ENCODE data around the gene ANKS1A. TPM values are rescaled to one million over a fixed set of nuclear protein-coding genes. Genes with fewer than 3 reads are reported as not detected.
A peak's percentile ranks its signal among the peaks of the same experiment; 100 is the strongest.

ANKS1A gene
- total and polyA plus RNA-seq, 2 of the 4 experiments (the other 2 are of a cell fraction), result 7.2 to 7.5 TPM

GRCh38 chr6:35061651-35062410 lies 172.8 kb downstream of the ANKS1A start:
- Histone ChIP-seq H4K8ac (ENCODE audit: low read depth in 2 of 2, low read length in 2 of 2) (no peak overlapping the region), H2BK5ac (ENCODE audit: low read depth, low read length, poor library complexity, severe bottlenecking) (no peak overlapping the region), H3K4ac (ENCODE audit: low read depth, low read length) (no peak overlapping the region), H3K27ac (ENCODE audit: insufficient read depth, low read length) (no peak overlapping the region), H2AK5ac (ENCODE audit: low read depth, low read length) (no peak overlapping the region), H4K91ac (ENCODE audit: insufficient read depth, low read depth, low read length) (no peak overlapping the region), H3K27me3 (ENCODE audit: control insufficient read depth, insufficient read depth, low read length) (no peaks in the 10 kb centered on the region), H3K9me1 (ENCODE audit: insufficient read depth, low read length) (peaks cover 3% of the 10 kb centered on the region; the same call in 1 of the 2 replicates), H3K4me2 (ENCODE audit: low read depth, low read length) (no peak overlapping the region), H3K18ac (ENCODE audit: low read depth, low read length) (no peak overlapping the region), H2BK20ac (ENCODE audit: low read depth, low read length) (no peak overlapping the region), H3K9me3 (ENCODE audit: control insufficient read depth, insufficient read depth, low read length) (no peaks in the 10 kb centered on the region), H3K9ac (ENCODE audit: low read depth, low read length) (no peak overlapping the region), H3K23ac (ENCODE audit: low read depth, low read length) (no peak overlapping the region), H4K5ac (ENCODE audit: low read depth, low read length) (no peak overlapping the region), H3K56ac (ENCODE audit: extremely low read depth, insufficient read depth, low read length) (no peak overlapping the region), H3K4me3 (ENCODE audit: insufficient read depth, low read depth, low read length) (no peak overlapping the region), H3K14ac (replicated peaks; ENCODE audit: low read depth, low read length) (no peak overlapping the region), H3K79me1 (ENCODE audit: low read depth in 1 of 2, low read length in 2 of 2) (no peaks in the 10 kb centered on the region), H2AK9ac (replicated peaks; ENCODE audit: low read depth, low read length, poor library complexity) (peak overlapping the region; percentile 44), H2AFZ (replicated peaks; ENCODE audit: low read length, poor library complexity) (no peak overlapping the region), H3K4me1 (ENCODE audit: control insufficient read depth, insufficient read depth, low read length) (peaks cover 3% of the 10 kb centered on the region), H4K20me1 (ENCODE audit: insufficient read depth, low read length) (no peaks in the 10 kb centered on the region), H2BK120ac (ENCODE audit: low read depth, low read length) (no peak overlapping the region), H3K36me3 (ENCODE audit: control insufficient read depth, insufficient read depth, low read length) (peaks cover 32% of the 10 kb centered on the region), H2BK15ac (ENCODE audit: low read depth, low read length) (no peak overlapping the region)
- ChIA-PET CTCF (no interaction called here), POLR2A (ENCODE audit: unreplicated experiment) (no interaction called here)
- dilution Hi-C loops (cut with HindIII; ENCODE audit: low sequenced_read_pairs, unreplicated experiment), result no loop called here
- WGBS, 2 experiments (ENCODE audit: extremely low coverage in 2 of 2, insufficient read length in 1 of 2), result 100% methylated on average over 1 of the region's 16 CpGs; no CpG with 5 or more reads in 1 of the 2 experiments
- BruUV-seq (replicated peaks), result no TSS peak
- TF ChIP-seq POLR2A (IDR thresholded peaks at IDR 0.05; ENCODE audit: low read depth, low read length), result no peak
- TF ChIP-seq RCOR1 (IDR thresholded peaks at IDR 0.05; ENCODE audit: insufficient replicate concordance, low read length), result no peak
- TF ChIP-seq FOS (IDR thresholded peaks at IDR 0.05; ENCODE audit: low read depth, low read length), result 0 out of 2 replicates have a peak, but pooled peaks have one; percentile 1
- TF ChIP-seq CTCF (conservative IDR thresholded peaks at IDR 0.05; ENCODE audit: low read depth, low read length), result no peak
- no peak for TF ChIP-seq MAZ (IDR thresholded peaks at IDR 0.05; ENCODE audit: borderline replicate concordance, low read depth, low read length)
- no peak for TF ChIP-seq NFE2L2 (IDR thresholded peaks at IDR 0.05; ENCODE audit: low read depth, low read length)
- no peak for TF ChIP-seq CEBPB (IDR thresholded peaks at IDR 0.05; ENCODE audit: low read depth, low read length)
- TF ChIP-seq CHD1 (IDR thresholded peaks at IDR 0.05; ENCODE audit: low read depth, low read length), result no peak
- peak; percentile 36 for DNase-seq
- intact Hi-C loops (cut with micrococcal nuclease), result no loop called here
- in situ Hi-C loops (cut with MboI; ENCODE audit: low sequenced_read_pairs), result no loop called here
- no peak for ATAC-seq (ENCODE audit: low read depth)

Measured in IMR-90 (cell line).